Stimulated activated CD8-positive, alpha-beta memory T cell treated with anti-CD3 and anti-CD28 coated beads, Interleukin-7, amount 100 ng/mL, for 1 hour (primary cell): Measurements from ENCODE around the gene ACTR1B.
"Not testable (repeated sequence)": the region's sequence is repeated elsewhere in the genome, so short reads cannot be mapped to it uniquely, and the experiment has no call there.

ENCODE experiments used
- DNase-seq, 2 donors: peaks; one replicate each; pipeline ENCODE4 v3.0.0-alpha.2; 2020; ENCODE audit warnings: low read depth in 2 of 2

ACTR1B gene

DNA sequence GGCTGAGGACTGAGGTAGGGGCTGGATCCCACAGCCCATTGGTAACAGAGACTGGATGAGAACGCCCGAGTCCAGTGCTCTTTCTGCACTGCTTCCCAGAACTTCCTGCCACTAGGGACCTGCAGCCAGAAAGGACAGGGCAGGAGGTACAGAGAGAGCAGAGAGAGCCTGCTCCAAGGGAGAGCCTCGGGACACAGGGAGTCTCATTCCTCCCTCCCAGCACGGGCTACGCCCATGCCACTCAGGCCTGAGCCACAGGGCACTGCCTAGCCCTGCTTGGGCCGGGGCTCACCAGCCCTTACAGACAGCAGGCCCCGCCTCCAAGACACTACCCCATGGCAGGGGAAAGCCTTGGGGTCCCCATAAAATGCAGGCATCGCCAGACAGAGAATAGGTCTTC, 48.1 kb downstream of the ACTR1B start:
- not testable (repeated sequence) for DNase-seq

DNA sequence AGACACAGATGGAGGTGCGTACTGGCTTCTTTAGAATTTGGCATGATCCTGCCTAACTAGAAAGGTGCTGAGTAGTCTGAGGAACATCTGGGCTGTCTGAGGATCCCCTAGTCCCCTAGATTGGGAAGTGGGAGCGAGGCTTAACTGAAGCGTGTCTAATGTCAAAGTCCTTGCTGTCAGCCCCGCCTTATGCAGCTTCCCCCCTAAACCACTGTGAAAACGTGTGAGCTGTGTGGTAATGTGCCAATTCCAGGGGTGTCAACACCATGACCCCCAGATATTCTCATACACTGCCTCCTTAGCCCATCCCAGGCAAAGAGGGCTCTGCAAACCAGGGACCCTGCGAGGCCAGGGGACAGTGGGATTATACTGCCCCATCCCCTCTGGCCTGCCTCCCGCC, 51.9 kb downstream of the ACTR1B start:
- DNase-seq: not testable (repeated sequence)

DNA sequence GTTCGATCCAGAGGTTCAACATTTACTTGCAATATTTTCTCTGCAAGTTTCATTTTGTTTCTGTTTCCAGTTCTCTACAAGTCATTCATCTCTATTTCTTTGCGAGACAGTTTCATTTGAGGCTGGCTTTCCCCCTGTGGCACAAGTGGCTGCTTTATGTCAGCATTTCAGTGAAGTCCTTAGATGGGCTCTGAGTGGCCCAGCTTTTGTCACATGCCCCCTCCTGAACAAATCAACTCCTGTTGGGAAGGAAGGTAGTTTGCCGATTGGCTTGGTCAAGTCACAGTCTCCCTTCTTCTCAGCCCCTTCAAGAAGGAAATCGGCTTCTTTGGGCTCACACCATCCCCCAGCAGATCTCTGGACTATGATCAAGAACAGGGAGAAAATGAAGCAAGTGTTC, 55.1 kb downstream of the ACTR1B start:
- not testable (repeated sequence) for DNase-seq
